Measurements from ENCODE around the gene SPAG7.

Gene SPAG7

GRCh38 chr17:4968486-4969046, 949 bp upstream of the SPAG7 start:
- Histone ChIP-seq H3K4me3 (ENCODE audit: low read depth, low read length) (peak overlapping the region; percentile 92), H3K27ac (peak overlapping the region; percentile 99), H3K36me3 (ENCODE audit: control insufficient read depth, insufficient read depth, low read length) (no peaks in the 10 kb centered on the region), H3K9ac (no peak overlapping the region), H2AFZ (peak overlapping the region; percentile 97), H3K79me2 (peaks cover 2% of the 10 kb centered on the region), H3K4me2 (ENCODE audit: low read length) (peak overlapping the region; percentile 99), H3K4me1 (peaks cover 10% of the 10 kb centered on the region), H3K9me3 (ENCODE audit: control insufficient read depth, low read length) (no peaks in the 10 kb centered on the region), H3K27me3 (ENCODE audit: control insufficient read depth, insufficient read depth, low read length) (no peaks in the 10 kb centered on the region)
- TF ChIP-seq CTCF (IDR thresholded peaks at IDR 0.05): no peak

- Histone ChIP-seq H3K9me3 (ENCODE audit: control insufficient read depth, low read length) (no peaks in the 10 kb centered on the region), H3K79me2 (peaks cover 2% of the 10 kb centered on the region), H3K27ac (peak overlapping the region; percentile 99), H3K36me3 (ENCODE audit: control insufficient read depth, insufficient read depth, low read length) (no peaks in the 10 kb centered on the region), H3K4me1 (peaks cover 10% of the 10 kb centered on the region), H3K4me3 (ENCODE audit: low read depth, low read length) (peak overlapping the region; percentile 92), H3K9ac (peak overlapping the region; percentile 87), H2AFZ (peak overlapping the region; percentile 97), H3K4me2 (ENCODE audit: low read length) (peak overlapping the region; percentile 94), H3K27me3 (ENCODE audit: control insufficient read depth, insufficient read depth, low read length) (no peaks in the 10 kb centered on the region)
- no peak for TF ChIP-seq CTCF (IDR thresholded peaks at IDR 0.05)
These were observed 626 bp downstream of the SPAG7 start for GRCh38 chr17:4966844-4967538.

GRCh38 chr17:4965311-4965986, 2.2 kb downstream of the SPAG7 start:
- H3K9ac ChIP-seq: no peak overlapping the region
- no peaks in the 10 kb centered on the region for H3K9me3 ChIP-seq (ENCODE audit: control insufficient read depth, low read length)
- H3K36me3 ChIP-seq (ENCODE audit: control insufficient read depth, insufficient read depth, low read length): no peaks in the 10 kb centered on the region
- peaks cover 7% of the 10 kb centered on the region for H3K79me2 ChIP-seq
- H3K27ac ChIP-seq: no peak overlapping the region
- H3K4me2 ChIP-seq (ENCODE audit: low read length): no peak overlapping the region
- H3K4me1 ChIP-seq: peaks cover 10% of the 10 kb centered on the region
- H2AFZ ChIP-seq: no peak overlapping the region
- H3K4me3 ChIP-seq (ENCODE audit: low read depth, low read length): no peak overlapping the region
- H3K27me3 ChIP-seq (ENCODE audit: control insufficient read depth, insufficient read depth, low read length): no peaks in the 10 kb centered on the region
- no peak for TF ChIP-seq CTCF (IDR thresholded peaks at IDR 0.05)

- Histone ChIP-seq H3K4me2 (ENCODE audit: low read length) (no peak overlapping the region), H3K4me3 (ENCODE audit: low read depth, low read length) (no peak overlapping the region), H3K27me3 (ENCODE audit: control insufficient read depth, insufficient read depth, low read length) (no peaks in the 10 kb centered on the region), H3K9me3 (ENCODE audit: control insufficient read depth, low read length) (no peaks in the 10 kb centered on the region), H3K9ac (no peak overlapping the region), H2AFZ (no peak overlapping the region), H3K4me1 (peaks cover 6% of the 10 kb centered on the region), H3K79me2 (peaks cover 7% of the 10 kb centered on the region), H3K27ac (no peak overlapping the region), H3K36me3 (ENCODE audit: control insufficient read depth, insufficient read depth, low read length) (no peaks in the 10 kb centered on the region)
- TF ChIP-seq CTCF (IDR thresholded peaks at IDR 0.05): no peak
These were observed 7.2 kb downstream of the SPAG7 start for GRCh38 chr17:4960279-4960922.

Data from parathyroid adenoma (tissue), 2 donors.